ENCODE results near the gene KCNIP1.
"Not testable (repeated sequence)": the region's sequence is repeated elsewhere in the genome, so short reads cannot be mapped to it uniquely, and the experiment has no call there.

Gene KCNIP1

GRCh38 chr5:170757182-170757601, 253.4 kb downstream of the KCNIP1 start:
- no peak for DNase-seq

- no peak for DNase-seq
Observed at GRCh38 chr5:170757669-170758068, 253.8 kb downstream of the KCNIP1 start.

DNA sequence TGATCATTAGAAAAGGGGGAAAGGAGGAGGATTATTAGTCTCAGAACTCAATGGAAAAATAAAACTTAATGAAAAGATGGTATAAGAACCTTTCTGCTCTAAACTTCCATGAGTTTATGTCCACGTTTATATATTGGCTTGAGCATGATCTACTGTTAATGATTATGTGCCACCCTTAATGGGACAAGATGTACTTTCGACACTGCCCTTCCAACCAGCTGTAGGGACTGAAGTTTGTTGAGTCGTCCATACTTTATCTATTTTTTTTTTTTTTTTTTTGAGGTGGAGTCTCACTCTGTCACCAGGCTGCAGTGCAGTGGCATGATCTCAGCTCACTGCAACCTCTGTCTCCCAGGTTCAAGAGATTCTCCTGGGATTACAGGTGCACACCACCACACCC, 254.7 kb downstream of the KCNIP1 start:
- DNase-seq, result no peak

- DNase-seq, result no peak
Observed at GRCh38 chr5:170760113-170760512, 256.3 kb downstream of the KCNIP1 start.

GRCh38 chr5:170761048-170761707, 257.4 kb downstream of the KCNIP1 start:
- no peak for DNase-seq

DNA sequence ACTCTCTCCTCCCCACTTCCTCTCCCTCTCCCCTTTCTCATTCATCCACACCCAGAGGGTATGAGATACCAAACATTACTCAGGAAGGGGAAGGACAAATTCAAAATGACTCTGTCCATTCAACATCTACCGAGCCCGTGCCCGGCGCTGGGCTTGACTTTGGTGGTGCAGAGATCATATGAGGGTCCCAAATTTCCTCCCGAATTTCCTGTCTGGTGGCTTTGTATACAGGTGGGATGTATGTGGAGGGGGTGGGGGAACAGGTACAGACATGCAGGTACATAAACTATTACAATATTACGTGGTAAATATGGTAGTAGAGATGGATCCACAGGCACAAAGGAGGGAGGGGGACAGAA, 257.9 kb downstream of the KCNIP1 start:
- no peak for DNase-seq

- not testable (repeated sequence) for DNase-seq
Observed at GRCh38 chr5:170762298-170762697, 258.5 kb downstream of the KCNIP1 start.

DNA sequence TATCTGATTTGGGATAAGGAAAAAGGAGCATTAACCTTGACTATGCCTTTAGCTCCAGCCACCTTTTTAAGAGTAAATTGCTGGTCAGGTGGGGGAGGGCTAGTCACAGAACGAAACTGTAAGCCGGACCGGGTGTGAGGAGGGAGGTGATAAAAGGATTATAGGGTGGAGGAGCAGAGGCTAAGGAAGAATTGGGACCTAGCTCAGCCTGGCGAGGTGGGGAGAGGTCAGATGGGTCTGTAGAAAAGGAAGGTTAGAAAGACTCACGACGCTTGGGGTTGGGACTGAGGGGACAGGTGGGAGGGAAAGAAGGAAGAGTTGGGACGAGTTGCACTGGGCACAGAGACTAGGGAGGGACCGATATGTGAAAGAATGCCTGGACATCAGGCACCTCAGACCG, 262.0 kb downstream of the KCNIP1 start:
- DNase-seq, result not testable (repeated sequence)

DNA sequence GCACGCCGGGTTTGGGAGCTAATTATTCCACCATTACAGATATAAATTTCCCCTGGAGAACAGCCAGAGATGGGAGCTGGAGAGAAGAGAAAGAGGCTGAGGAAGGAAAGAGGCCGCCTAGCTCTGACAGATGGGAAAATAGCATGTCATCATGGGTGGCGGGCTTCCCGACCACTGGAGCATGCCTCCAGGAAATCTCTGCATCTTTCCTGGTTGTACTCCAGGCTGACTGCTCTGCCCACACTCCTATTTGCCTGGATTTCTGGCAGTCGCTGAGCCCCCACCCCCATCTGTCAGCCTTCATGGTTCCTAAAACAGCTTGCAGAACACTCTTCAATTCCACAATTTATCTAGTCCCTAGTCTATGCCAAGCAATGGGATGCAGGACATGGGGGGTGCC, 265.4 kb downstream of the KCNIP1 start:
- no peak for DNase-seq

- no peak for DNase-seq
Observed at GRCh38 chr5:170769898-170770416, 266.1 kb downstream of the KCNIP1 start.

GRCh38 chr5:170771496-170771895, 267.7 kb downstream of the KCNIP1 start:
- DNase-seq, result no peak

- DNase-seq, result no peak
Observed at GRCh38 chr5:170773024-170773985, 269.5 kb downstream of the KCNIP1 start.

DNA sequence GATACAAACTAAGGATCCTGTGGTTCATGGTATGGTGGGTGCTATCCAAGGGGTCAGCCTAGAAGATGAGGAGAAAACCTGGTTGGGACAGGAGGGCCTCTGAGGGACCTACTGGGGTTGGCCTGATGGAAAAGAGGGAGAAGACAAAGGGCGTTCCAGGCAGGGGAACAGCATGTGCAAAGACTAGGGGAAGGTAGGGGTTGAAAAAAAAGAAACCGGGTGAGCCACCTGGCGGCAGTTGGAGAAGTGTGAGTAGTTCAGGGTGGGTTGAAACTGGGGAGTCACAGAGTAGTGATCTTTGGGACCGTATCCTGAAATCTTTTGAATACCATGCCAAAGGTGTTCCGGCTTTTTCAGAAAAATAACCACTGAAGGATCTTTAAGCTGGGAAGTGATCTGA, 271.0 kb downstream of the KCNIP1 start:
- no peak for DNase-seq

DNA sequence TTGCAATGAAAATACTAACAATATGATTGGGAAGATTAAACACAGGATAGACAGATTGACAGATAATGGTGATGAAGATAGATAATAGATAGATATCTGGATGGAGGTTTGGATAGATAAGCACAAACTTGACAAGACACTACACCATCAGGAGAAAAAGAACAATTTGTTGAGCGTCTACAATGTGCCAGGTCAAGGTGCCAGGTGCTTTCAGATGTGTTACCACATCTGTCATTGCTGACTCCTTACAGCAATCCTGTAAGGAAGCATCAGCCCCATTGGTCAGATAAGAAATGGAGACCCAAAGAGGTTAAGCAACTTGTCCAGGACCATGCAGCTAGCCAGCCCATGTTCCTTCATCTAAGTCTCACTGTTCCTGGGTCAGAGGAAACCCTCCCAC, 278.1 kb downstream of the KCNIP1 start:
- no peak for DNase-seq

- no peak for DNase-seq
Observed at GRCh38 chr5:170782438-170782837, 278.6 kb downstream of the KCNIP1 start.

- DNase-seq, result no peak
Observed at GRCh38 chr5:170783498-170784247, 279.9 kb downstream of the KCNIP1 start, which contains the start of gene GABRP. GABRP (plus strand) TSS chr5:170783725; CDS start chr5:170788616, 4,891 bp downstream.

DNA sequence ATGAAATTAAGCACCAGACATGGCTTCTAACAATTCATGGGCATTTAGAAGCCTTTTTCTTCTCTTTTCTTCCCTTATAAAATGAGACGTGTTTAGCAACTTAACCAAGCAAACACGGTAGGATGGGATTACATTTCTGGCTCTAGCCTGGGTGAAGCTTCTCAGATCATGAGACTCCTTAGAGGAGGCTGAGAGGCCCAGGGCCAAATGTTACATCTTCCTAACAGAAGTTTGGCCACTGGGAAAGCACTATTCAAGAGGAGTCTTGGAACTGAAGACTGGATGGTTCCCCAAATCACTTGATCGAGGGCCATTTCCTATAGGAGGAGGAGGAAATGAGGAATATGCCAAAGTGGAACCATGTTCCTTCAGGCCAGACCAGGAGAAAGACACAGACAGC, 281.6 kb downstream of the KCNIP1 start:
- DNase-seq, result no peak

All from stimulated activated CD4-positive, alpha-beta T cell treated with anti-CD3 and anti-CD28 coated beads, Interleukin-4, amount 100 ng/mL, for 1 hour (primary cell).